NCI-H2081 treated with DMSO at 0.1 percent for 48 hours (cell line): Measurements from ENCODE around the gene IL20RA.
"Not testable (repeated sequence)": the region's sequence is repeated elsewhere in the genome, so short reads cannot be mapped to it uniquely, and the experiment has no call there.

Experiments
- DNase-seq: peaks from one replicate; lab custom pipeline; 2025; lab: John Stamatoyannopoulos, UW

The IL20RA gene

DNA sequence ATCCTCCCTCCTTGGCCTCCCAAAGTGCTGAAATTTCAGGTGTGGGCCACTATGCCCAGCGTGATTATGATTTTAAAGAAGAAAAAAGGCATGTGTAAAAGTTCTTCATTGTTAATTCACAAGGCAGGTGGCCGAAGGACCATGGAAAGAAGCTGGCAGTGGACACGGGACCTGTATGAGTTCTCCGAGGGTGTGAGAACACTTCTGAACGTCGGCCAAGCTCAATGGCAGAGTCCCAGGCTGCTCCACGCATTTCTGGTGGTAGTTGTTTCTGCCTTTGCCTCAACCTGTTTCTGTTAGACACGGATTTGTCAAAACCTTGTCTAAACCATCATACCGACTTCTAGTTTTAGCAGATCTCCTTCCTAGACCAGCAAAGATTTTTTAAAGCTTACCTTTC is 36.6 kb downstream of the IL20RA start:
- DNase-seq, result no peak

DNA sequence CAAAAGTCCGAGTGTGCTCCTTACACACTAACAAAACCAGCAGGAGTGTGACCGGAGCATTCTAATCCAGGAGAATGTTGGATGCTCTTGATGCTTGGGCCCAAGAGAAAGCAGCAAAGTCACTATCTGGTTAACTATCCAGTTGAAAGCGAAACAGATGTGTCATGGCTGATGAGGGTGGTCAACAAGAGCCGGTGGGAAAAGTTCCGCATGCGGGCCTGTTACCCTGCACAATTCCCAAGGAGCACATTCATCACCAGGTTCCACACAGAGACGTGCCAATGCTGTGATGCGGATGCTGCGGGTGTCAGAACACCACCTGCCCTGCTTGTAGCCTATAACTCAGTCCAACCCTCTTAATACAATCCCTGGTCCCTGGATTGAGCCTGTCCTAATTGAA is 38.7 kb downstream of the IL20RA start:
- DNase-seq, result no peak

DNA sequence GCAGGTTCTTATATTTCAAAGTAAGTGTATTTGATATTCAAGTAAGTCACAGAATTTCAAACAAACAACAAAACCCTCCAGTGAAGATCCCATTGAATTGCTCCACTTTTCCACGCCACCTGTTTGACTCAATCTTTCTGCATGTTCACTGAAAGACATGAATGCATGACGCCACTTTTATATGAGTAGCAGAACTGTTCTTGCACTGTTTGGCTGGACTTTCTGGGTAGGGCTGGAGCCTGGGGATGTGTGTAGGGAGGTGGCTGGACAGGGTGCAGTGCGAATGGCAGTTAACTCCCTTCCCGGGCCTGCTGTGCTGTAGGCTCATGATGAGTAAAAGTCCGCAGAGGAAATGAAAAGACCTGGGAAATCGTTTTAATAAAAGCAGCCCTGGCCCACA is 39.7 kb downstream of the IL20RA start:
- no peak for DNase-seq

DNA sequence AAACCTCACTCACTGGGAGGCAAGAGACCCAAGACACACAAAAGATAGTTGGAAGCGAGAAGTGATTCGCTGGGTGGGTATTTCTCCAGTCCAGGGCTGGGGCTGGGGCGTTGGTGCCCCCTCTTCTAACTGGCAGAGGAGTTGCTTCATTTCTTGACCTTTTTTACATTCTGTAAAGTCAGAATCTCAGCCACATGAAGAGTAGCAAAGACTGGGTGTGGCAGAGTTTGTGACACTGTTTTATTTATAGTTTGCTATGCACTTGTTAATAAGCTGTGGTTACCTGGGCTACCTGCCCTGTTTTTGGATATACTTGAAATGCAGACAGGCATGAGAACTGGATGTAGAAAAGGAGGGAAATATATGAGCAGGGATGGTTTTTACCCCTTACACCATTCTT is 42.3 kb downstream of the IL20RA start:
- DNase-seq, result no peak

DNA sequence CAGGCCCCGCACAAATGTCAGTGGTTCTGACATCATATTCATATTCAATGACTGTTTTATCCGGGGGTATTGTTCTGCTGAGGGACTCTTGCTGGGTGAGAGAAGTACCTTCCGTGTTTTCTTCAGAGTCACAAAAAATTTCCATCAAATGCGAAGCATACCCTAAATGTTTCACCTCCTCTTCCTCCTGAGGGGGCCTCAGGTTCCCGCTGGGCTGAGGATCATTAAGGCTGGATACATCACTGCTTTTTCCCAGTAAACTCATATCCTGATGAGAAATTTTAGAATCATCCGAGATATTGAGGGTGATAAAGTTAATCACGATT is 42.8 kb downstream of the IL20RA start:
- no peak for DNase-seq

DNA sequence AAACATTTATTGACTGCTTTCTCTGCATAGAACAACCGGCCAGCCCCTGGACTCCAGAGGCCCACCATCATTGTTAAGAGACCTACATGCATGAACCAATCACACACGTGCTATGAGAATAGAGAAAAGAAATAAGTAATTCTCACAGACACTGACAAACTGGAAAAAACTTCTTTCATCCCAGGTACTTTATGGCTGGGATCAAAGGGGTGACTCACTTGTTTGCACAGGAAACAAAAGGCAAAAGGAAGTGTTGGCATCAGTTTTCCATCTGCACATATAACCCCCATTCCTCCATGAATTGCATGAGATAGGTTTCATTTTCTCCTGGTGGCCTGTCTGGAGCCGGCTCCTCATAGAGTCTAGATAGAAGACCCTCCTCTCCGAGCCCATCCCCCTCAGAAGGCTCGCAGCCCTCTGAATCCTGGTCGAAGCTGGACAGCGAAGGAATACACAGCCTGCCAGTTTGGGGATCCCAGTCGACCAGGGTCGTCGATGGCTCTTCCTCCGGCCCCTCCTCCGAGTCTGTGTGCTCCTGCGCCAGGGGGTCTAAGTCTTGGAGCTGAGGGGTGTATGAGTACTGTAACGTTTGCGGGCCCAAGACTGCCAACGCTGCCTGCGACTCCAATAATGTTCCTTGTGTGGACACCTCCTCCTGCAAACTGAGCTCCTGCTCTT is 43.3 kb downstream of the IL20RA start:
- peak; percentile 14 for DNase-seq

DNA sequence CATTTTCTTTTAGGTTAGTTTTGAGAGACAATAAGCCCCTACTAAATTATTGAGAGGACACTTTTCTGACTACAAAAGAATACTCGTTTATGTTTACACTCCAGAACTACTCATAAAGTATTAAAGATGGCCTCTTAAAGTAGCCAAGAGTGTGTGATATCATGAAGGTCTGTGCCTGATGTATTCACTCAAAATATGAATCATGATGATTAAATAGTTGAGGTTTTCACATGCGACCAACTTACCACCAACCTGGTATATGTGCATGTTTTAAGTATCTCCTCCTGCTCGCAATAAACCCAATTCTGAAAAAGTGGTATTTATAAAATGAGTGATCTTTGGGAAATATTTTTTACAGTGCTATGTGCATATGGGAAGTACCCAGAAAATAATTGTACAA is 43.9 kb downstream of the IL20RA start:
- DNase-seq, result no peak

DNA sequence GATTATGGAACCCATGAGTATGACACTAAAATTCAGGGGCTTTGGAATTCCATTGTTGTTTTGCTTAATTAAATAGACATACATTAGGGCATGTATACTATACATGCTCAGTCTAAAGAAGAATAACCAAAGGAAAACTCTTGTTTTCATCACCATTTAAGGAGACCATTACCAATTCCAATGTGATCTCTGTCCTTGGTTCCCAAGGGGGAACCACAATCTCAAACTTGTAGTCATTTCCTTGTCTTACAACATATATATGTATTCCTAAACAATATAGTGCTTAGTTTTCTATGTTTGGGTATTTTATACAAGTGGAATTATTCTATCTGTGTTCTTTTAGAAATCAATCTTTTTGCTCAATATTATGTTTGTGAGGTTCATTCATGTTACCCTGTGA is 49.2 kb downstream of the IL20RA start:
- DNase-seq, result no peak

DNA sequence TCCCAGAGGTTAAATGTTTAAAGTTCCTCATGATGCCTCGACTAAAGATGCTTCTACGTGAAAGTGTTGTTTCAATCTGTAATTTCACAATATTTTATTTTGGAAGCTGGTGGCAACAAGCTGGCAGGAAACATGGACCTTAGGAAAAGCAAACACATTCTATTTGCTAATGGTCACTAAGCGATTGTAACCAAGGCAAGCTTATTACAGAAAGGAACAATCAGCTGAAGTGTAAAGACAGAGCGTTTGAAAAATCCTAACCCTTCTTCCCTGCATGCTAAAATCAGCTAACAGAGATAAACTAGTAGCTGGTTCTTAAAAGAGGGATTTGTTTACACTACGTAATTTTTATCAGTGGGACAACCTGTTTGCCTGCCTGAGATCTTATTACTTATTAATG is 50.0 kb downstream of the IL20RA start:
- DNase-seq, result peak; percentile 51

DNA sequence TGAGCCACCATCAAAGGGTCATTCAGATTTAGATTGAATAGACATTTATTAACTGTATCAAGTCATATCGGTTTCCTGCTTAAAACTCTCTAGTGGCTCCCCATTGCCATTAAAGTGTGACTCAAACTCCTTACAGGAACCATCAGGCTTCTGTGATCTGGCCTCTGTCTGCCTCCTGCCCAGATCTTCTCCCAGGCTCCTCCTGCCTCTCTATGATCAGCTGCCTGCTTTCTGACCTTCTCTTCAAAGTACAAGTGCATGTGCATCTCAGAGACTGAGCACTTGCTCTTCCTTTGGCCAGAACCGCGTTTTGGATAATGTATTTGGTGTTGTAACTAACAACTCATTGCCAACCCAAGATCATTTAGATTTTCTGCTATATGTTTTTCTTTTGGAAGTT is 52.7 kb downstream of the IL20RA start:
- no peak for DNase-seq

DNA sequence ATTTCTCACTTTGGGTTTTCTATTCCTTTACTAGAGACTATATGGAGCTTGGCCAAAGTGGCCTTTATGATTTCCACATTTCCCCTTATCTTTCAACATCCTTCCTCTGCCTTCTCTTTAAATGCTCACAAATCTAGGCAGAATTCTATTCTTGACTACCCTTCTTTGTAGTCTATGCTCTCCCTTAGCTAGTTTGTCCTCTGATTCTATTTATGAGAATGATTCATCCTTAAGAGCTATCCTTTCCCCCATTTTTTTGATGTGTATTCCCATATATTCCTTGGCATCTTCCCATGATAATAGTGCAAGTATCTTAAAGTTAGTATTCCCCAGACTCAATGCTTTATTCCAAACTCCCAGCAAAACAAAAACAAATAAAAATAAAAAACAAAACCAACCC is 53.1 kb downstream of the IL20RA start:
- DNase-seq, result no peak

DNA sequence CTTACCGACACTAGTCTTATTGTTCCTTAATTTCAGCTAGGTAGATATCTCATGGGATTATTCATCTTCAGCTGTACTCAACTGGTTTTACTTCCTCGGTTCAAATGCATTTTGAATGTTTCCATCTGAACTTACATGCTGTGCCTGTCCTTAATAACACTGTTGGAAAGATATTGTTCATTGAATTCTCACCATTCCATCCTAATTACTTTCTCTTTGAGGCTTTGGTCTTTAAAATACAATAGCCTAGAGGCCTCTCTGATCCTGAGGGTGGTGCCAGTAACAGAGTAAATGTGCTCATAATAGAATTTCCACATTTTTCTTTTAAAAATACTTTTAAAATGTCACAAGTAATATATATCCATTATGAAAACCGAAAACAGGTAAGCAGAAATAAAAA is 54.0 kb downstream of the IL20RA start:
- no peak for DNase-seq

DNA sequence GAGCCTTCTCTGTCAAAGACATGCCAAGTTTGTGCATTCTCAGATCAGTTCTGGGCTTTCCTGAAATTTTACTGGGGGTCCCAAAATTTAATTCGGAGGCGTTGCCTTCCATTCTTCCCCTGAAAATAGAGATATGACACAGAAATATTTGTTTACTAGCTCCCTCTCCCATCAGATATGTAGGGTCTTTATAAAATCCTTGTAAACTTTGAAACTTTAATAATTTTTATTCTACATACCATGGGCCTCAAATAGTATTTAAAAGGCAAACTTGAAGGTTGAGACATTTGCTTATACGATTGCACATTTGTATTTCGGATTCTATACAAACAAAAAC is 54.6 kb downstream of the IL20RA start:
- DNase-seq, result no peak

DNA sequence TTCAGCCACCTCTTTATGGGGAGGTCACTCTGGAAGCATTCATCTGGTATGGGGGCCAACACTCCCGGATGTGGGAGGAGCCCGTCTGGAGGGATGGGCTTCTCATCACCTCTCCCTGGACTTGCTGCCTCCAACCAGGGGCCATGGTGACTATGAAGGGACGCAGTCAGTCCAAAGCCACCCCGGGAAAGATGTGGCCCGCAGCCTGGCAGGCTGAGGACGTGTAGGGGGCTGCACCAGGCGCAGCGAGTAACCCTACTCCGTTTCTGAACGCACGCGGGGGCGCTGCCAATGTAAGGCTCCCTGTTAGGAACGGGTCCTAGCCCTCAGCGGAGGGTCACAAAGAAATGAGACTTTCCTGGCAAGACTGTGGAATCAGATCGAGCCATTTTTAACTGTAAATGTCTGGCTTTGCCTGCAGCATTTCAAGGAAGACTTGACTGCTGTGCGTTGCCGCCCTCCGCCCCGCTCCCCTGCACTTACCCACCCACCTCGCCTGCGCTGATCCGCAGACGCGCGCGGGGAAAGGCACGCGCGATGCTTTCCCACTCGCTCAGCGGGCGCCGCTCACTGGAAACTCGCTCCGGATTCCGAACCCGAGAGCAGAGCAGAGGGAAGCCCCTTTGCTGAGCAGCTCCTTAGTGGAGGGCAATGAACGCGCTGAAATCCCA is 55.1 kb downstream of the IL20RA start:
- no peak for DNase-seq

DNA sequence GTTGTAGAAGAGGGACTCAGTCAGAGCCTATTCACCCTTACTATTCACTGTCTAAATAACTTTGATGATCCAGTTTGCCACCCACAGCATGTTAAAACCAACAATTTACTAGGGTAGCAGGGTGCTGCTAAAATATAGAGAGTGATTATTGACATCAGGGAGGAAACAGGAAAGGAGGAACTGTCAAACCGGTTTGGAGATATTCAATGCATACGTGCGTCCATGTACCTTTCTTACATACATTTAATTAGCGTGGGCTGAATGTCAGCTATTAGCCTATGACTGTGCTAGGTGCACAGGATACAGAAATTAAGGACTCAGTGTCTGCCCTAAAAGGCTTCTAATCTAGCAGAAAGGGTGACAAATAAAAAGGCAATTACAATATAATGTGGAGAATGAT is 57.2 kb downstream of the IL20RA start:
- peak; percentile 51 for DNase-seq

DNA sequence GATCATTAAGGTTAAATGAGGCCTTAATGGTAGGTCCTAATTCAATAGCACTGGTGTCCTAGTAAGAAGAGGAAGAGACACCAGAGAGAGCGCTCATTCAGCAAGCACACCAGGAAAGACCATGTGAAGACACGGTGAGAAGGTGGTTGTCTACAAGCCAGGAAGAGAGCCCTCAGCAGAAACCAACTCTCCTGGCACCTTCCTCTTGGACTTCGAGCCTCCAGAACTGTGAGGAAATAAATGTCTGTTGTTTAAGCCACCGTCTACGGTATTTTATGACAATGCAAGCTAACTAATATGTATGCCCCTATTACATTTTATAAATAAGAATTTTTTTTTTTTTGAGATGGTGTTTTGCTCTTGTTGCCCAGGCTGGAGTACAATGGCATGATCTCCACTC is 59.3 kb downstream of the IL20RA start:
- DNase-seq, result no peak

DNA sequence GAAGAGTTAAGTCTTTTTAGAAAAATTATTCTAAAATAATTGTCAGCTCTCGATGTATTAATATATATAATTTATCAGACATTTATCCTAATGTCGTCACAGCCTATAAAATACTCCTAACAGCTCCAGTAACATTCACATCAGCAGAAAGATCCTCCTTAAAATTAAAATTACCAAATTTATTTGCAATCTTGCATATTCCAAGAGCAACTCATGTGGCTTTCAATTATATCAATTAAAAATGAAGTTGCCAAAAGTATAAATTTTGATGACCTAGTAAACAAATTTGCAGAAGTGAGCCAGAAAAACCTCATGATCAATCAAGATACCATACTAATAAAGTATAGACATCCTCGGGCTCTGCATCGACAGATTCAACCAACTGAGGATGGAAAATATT is 60.2 kb downstream of the IL20RA start:
- no peak for DNase-seq

DNA sequence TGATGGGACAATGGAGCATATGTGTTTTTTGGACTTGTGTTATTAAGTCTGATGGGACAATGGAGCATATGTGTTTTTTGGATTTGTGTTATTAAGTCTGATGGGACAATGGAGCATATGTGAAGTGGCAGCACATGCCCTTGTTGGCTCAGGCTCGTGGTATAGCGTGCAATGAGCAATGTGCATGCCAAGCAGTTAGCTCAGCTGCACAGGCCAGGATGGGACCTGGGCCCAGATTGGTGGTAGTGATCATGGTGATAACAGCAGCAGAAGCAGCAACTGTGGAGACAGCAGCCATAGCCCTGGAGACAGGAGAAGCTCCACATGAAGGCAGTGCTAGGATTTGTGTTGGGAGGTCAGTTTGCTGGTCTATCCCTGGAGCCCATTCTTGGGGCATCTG is 61.1 kb downstream of the IL20RA start:
- no peak for DNase-seq

DNA sequence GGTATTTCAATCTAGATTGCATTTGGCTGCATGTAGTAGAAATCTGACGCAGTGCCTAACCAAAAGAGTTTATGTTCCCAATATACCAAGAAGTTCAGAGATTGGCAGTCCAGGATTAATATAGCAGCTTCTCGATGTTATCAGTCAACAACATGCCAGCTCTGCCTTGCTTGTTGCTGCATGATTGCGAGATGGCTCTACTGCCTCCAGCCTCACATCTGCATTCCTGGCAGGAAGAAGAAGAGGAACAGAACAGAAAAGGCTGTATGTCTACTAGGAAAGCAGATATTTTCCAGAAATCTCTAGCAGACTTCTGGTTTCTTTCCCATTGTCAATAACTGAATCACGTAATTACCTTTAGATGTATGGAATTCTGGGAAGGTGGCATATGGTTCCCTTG is 61.8 kb downstream of the IL20RA start:
- DNase-seq, result no peak

DNA sequence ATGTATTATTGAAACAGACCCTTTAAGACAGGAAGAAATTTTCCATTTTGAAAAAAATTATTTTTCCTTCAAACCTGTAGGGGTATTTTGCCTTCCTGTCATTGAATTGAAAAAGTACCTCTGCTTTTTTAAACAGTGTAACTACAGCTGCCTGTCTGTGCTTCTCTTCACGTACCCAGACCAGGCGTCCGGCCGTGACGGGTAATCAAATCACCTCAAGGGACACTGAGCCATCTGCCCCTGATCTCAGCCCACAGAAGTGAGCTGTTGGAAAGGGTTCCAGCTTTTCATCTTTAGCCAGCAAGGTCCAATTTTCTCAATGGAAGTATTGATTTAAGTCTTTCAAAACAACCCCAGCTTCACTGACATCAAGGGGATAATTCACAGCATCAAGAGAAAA is 64.7 kb downstream of the IL20RA start:
- DNase-seq, result no peak

DNA sequence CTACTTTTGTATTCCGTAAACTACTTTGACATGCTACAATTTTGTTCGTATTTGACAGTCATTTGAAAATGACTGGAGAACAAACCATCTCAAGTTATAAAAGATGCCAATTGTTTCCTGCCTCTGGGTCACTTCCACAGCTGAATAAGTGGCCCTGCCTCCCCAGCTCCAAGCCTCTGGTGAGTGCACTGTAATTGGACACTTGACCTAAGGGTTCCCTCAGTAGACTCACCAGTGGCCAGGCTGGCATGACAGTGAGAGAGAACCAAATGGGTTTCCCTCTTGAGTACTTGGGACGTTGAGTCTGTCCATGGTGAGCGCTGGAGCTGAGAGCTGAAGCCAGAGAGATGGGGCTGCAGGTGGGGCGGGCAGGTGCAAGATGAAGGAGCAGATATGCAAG is 65.6 kb downstream of the IL20RA start:
- no peak for DNase-seq

DNA sequence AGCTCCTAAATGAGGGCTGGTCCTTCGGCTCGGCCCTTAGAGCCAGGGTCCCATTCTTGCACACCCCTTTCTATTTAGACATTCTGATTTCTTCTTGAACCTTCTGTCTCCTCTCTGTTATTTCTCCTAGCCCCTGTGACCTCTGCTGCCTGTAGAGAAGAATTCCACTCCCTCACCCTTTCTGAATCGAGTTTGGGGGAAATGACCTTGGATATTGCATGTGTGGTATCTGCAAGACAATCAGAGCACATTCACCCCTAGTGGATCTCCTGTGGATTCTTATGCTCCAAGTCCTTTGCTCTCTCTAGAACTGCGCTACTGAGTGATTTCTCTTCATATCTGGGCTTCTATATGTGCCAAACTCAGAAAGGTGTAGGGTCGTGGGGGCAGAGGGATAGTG is 67.7 kb downstream of the IL20RA start:
- DNase-seq, result no peak

DNA sequence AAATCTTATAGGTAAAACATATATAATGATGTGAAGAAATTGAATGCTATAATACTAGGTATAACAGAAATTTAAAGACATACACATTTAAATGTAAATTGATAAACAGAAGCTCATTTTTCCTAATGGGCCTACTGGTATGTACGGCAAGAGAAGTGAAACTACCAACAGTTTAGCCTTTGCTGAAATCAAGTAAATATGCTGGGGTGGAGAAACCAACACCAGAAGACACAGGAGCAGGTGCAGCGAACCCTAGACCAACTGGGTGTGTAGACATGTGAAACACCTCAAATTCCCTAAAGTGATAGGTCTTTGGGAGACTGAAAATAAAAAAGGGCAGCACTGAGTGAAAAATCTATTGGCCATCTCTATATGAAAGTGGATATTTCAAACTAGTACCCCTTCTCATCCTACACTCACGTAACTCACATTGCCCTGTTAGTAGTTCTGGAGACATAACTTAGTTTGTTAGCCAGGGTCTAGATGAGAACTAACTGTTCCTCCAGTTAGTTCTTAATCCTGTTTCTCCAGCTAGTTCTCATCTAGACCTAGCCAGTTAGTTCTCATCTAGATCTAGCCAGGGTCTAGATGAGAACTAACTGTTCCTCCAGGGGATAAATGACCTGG is 69.6 kb downstream of the IL20RA start:
- no peak for DNase-seq

DNA sequence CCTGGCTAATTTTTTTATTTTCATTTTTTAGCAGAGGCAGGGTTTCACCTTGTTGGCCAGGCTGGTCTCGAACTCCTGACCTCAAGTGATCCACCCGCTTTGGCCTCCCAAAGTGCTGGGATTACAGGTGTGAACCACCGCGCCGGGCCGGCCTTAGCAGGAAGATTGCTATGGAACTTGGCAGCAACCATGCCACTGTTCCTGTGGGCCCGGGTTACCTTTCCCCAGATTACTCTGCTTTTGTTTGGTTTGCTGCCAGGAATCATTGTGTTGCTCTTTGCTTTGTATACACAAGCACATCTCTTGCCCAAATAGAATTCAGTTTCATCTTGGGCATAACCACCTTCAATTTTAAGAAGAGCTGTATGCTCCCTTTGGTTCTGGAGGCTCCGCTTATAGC is 71.0 kb downstream of the IL20RA start:
- not testable (repeated sequence) for DNase-seq
